ENCODE data around the gene RALGAPA2.

DNA sequence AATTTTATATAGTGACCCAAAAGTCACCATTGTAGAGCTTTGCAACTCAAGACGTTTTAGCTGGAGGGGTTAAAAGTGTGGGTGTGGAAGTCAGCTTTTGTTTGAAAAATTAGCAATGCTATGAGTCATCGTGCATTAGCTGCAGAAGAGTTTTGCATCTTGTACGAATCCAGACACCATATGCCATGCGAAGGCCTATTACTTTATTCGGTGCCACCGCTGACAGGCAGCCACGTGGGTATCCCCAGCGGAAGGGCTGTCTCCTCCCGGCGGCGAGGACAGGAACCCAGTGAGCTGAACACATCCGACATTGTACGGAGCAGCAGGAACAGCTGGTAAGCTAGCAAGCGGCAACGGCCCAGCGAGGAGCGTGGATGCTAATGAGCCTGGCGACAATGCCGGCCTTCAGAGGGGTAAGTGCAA, 260.2 kb downstream of the RALGAPA2 start:
- peak; percentile 58 for TF ChIP-seq POLR2AphosphoS5 (IDR thresholded peaks at IDR 0.05)
- TF ChIP-seq, protein P1, sequence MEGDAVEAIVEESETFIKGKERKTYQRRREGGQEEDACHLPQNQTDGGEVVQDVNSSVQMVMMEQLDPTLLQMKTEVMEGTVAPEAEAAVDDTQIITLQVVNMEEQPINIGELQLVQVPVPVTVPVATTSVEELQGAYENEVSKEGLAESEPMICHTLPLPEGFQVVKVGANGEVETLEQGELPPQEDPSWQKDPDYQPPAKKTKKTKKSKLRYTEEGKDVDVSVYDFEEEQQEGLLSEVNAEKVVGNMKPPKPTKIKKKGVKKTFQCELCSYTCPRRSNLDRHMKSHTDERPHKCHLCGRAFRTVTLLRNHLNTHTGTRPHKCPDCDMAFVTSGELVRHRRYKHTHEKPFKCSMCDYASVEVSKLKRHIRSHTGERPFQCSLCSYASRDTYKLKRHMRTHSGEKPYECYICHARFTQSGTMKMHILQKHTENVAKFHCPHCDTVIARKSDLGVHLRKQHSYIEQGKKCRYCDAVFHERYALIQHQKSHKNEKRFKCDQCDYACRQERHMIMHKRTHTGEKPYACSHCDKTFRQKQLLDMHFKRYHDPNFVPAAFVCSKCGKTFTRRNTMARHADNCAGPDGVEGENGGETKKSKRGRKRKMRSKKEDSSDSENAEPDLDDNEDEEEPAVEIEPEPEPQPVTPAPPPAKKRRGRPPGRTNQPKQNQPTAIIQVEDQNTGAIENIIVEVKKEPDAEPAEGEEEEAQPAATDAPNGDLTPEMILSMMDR (IDR thresholded peaks at IDR 0.05; ENCODE audit: poor library complexity, severe bottlenecking), result peak; percentile 46
- TF ChIP-seq EZH2 (IDR thresholded peaks at IDR 0.05; ENCODE audit: borderline replicate concordance, insufficient read depth, low read length, poor library complexity, severe bottlenecking), result no peak
- TF ChIP-seq, protein P2, sequence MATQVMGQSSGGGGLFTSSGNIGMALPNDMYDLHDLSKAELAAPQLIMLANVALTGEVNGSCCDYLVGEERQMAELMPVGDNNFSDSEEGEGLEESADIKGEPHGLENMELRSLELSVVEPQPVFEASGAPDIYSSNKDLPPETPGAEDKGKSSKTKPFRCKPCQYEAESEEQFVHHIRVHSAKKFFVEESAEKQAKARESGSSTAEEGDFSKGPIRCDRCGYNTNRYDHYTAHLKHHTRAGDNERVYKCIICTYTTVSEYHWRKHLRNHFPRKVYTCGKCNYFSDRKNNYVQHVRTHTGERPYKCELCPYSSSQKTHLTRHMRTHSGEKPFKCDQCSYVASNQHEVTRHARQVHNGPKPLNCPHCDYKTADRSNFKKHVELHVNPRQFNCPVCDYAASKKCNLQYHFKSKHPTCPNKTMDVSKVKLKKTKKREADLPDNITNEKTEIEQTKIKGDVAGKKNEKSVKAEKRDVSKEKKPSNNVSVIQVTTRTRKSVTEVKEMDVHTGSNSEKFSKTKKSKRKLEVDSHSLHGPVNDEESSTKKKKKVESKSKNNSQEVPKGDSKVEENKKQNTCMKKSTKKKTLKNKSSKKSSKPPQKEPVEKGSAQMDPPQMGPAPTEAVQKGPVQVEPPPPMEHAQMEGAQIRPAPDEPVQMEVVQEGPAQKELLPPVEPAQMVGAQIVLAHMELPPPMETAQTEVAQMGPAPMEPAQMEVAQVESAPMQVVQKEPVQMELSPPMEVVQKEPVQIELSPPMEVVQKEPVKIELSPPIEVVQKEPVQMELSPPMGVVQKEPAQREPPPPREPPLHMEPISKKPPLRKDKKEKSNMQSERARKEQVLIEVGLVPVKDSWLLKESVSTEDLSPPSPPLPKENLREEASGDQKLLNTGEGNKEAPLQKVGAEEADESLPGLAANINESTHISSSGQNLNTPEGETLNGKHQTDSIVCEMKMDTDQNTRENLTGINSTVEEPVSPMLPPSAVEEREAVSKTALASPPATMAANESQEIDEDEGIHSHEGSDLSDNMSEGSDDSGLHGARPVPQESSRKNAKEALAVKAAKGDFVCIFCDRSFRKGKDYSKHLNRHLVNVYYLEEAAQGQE (IDR thresholded peaks at IDR 0.05; ENCODE audit: borderline replicate concordance), result peak; percentile 48
- peak; percentile 44 for TF ChIP-seq RAD21 (conservative IDR thresholded peaks at IDR 0.05)
- TF ChIP-seq EP300 (conservative IDR thresholded peaks at IDR 0.05; ENCODE audit: poor library complexity, severe bottlenecking), result peak; percentile 66
- no peak for TF ChIP-seq TAF1 (IDR thresholded peaks at IDR 0.05; ENCODE audit: low read depth)
- peak; percentile 62 for TF ChIP-seq SMC3 (conservative IDR thresholded peaks at IDR 0.05; ENCODE audit: poor library complexity)
- TF ChIP-seq MXI1 (conservative IDR thresholded peaks at IDR 0.05; ENCODE audit: poor library complexity, severe bottlenecking), result peak; percentile 83

Data from neural cell (in vitro differentiated cells).